Smooth muscle cell of the brain vasculature (primary cell): ENCODE results near the gene ALDH1A2.
"Not testable (repeated sequence)": the region's sequence is repeated elsewhere in the genome, so short reads cannot be mapped to it uniquely, and the experiment has no call there.

ENCODE experiments used
- DNase-seq: peaks from one replicate; pipeline ENCODE4 v3.0.0-alpha.2; 2012; ENCODE audit warnings: low read depth, low spot score

The ALDH1A2 gene

GRCh38 chr15:58066042-58066867, 744 bp upstream of the ALDH1A2 start:
- no peak for DNase-seq

- no peak for DNase-seq
Observed at GRCh38 chr15:58064980-58065444, 499 bp downstream of the ALDH1A2 start.

- DNase-seq = no peak
Observed at GRCh38 chr15:58064082-58064979, 1.2 kb downstream of the ALDH1A2 start.

- DNase-seq = no peak
Observed at GRCh38 chr15:58063614-58064013, 1.9 kb downstream of the ALDH1A2 start.

- no peak for DNase-seq
Observed at GRCh38 chr15:58062983-58063382, 2.5 kb downstream of the ALDH1A2 start.

GRCh38 chr15:58062175-58062574, 3.3 kb downstream of the ALDH1A2 start:
- DNase-seq = no peak

GRCh38 chr15:58060575-58060974, 4.9 kb downstream of the ALDH1A2 start:
- no peak for DNase-seq

- DNase-seq = no peak
Observed at GRCh38 chr15:58058729-58059128, 6.8 kb downstream of the ALDH1A2 start.

- no peak for DNase-seq
Observed at GRCh38 chr15:58058073-58058472, 7.4 kb downstream of the ALDH1A2 start.

- DNase-seq = no peak
Observed at GRCh38 chr15:58057559-58057958, 8.0 kb downstream of the ALDH1A2 start.

GRCh38 chr15:58056015-58056414, 9.5 kb downstream of the ALDH1A2 start:
- no peak for DNase-seq

GRCh38 chr15:58053315-58054153, 12.0 kb downstream of the ALDH1A2 start:
- DNase-seq = no peak

- no peak for DNase-seq
Observed at GRCh38 chr15:58052334-58052733, 13.2 kb downstream of the ALDH1A2 start.

GRCh38 chr15:58049520-58050227, 15.8 kb downstream of the ALDH1A2 start:
- DNase-seq = no peak

GRCh38 chr15:58048261-58048660, 17.2 kb downstream of the ALDH1A2 start:
- no peak for DNase-seq

- no peak for DNase-seq
Observed at GRCh38 chr15:58047149-58047548, 18.4 kb downstream of the ALDH1A2 start.

GRCh38 chr15:58046467-58046866, 19.0 kb downstream of the ALDH1A2 start:
- DNase-seq = no peak

GRCh38 chr15:58045376-58045775, 20.1 kb downstream of the ALDH1A2 start:
- not testable (repeated sequence) for DNase-seq

GRCh38 chr15:58044551-58044950, 21.0 kb downstream of the ALDH1A2 start:
- no peak for DNase-seq

- no peak for DNase-seq
Observed at GRCh38 chr15:58043192-58043903, 22.2 kb downstream of the ALDH1A2 start.
